ENCODE data around the gene NDST1.

The NDST1 gene

GRCh38 chr5:150489360-150490295 lies 18.3 kb upstream of the NDST1 start:
- DNase-seq, result peak; percentile 40

DNA sequence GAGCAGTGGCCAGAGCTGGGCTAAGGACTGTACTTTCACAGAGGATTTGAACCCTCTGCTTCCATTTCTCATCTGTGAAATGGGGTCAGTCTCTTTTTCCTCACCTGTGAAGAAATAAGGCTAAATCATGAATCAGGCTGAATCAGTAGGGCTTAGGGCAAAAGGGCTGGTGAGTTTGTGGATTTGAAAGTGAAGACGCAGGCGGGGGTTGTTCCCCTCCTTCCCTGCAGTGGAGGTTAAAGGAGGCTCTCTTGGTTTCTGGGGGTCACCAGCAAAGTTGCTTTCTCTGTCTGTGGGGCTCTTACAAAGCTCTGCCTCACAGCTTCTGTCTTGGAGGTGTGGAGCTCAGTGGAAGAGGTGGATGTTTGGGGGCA lies 17.6 kb upstream of the NDST1 start:
- DNase-seq, result no peak

DNA sequence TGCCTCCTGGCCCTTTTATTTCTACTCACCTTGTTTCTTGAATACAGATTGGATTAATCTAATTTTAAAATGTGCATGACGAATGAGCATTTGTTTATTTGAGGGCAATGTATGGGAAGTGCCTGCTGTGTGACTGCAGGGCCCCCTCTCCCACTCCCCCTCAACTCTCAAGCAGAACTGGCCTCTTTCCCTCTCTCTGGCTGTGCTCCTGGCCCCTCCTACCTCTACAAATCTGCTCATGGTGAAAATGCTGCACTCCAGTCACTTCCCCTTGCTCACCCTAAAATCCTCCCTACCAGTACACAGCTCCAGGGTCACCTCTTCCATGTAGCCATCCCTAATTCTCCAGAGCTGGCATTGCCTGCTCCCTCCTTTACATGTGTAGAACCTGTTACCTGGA lies 17.2 kb upstream of the NDST1 start:
- no peak for DNase-seq

- DNase-seq, result no peak
Measured at GRCh38 chr5:150491876-150492275, 16.1 kb upstream of the NDST1 start.

DNA sequence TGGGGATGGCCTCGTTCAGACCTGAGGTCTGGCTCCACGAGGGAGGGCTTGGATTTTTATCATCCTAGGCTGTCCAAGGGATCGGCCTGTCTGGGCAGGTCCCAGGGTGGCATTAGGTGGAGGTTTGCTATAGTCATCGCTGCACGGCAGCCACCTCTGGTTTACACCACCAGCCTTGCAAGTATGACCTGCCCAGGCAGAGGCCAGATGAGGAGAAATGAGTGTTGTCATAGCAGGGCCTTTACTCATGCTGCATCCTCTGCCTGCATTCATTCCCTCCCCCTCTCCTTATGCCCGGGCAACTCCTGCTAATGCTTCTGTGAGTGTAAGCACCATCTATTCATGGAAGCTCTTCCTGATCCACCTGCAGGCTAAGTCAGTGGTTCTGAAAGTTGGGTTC lies 15.3 kb upstream of the NDST1 start:
- DNase-seq, result peak; percentile 60

DNA sequence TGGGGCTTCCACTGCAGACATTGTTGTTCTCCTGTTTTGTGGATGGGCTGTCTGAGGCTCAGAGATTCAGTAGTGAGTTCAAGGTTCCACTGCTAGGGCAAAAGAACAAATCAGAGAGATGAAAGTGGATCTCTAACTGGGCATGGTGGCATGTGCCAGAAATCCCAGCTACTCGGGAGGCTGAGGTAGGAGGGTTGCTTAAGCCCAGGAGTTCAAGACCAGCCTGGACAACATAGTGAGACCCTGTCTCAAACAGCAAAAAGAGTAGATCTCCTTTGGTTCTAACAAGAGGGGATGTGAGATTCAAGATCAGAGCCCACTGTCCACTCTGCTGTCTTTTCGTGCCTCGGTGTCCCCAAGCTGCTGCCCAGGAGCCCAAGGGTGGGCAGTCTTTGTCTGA lies 11.8 kb upstream of the NDST1 start:
- DNase-seq, result no peak

- no peak for DNase-seq
Measured at GRCh38 chr5:150496534-150496933, 11.4 kb upstream of the NDST1 start.

- DNase-seq, result peak; percentile 92
Measured at GRCh38 chr5:150497274-150497988, 10.5 kb upstream of the NDST1 start.

GRCh38 chr5:150497989-150498317 lies 10.0 kb upstream of the NDST1 start:
- no peak for DNase-seq

GRCh38 chr5:150498501-150498900 lies 9.4 kb upstream of the NDST1 start:
- DNase-seq, result no peak

DNA sequence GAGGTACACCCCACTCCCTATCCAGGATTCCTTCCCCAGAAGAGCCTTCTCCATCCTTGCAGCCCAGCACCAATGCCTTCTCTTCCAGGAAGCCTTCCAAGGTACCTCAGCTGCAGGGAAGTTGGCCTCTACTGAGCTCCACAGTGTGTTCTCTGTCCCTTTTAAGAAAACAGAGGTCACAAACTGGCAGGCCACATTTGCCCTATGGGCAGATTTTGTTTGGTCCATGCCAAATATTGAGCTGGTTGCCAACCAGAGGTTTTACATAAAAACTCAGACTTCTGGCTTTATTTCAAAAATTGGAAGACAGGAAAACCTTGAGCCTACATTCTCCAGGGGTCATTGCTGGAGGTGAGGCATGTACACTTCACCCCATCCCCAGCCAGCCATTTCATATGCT lies 9.0 kb upstream of the NDST1 start:
- DNase-seq, result no peak

GRCh38 chr5:150499437-150499956 lies 8.4 kb upstream of the NDST1 start:
- no peak for DNase-seq

DNA sequence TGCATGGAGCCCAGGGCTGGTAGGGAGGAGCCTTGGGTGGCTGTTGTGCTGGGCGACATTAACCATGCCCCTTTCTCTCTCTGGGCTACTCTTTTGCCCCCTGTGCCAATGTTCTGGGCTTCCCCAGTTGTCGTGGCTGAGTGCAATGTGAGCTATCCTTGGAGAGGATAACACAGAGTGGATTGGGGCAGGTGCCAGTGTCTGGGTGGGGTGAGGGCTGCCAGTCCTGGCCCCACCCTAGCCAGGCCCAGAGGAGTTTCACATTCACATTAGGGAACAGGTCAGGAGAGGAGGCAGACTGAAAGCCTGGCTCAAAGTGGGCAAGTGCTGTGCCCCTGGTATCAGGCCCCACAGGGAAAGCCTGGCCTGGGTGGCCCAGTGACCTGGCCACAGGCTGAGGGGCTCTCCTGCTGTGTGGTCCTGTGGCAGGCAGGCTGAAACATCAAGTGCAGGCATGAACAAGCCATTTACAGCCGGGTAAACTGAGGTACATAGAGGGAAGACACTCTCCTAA lies 7.5 kb upstream of the NDST1 start:
- DNase-seq, result no peak

GRCh38 chr5:150500905-150501304 lies 7.0 kb upstream of the NDST1 start:
- no peak for DNase-seq

DNA sequence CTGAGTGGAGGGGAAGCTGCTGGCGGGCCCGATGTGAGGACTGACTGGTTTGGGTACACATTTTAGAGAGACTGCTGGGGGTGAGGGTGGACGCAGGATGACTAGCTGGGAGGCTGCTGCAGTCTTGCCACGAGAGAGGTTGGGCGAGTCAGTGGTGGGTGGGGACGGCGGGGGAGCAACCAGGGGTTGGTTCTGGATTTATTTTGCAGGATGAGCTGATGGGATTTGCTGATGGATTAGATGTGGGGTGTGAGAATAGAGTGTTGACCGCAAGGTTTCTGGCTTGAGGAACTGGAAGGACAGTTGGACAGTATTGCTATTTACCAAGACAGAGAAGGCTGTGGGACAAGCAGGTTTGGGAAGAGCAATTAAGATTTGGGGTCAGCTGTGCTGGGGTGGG lies 5.8 kb upstream of the NDST1 start:
- peak; percentile 41 for DNase-seq

GRCh38 chr5:150502847-150503246 lies 5.1 kb upstream of the NDST1 start:
- DNase-seq, result no peak

DNA sequence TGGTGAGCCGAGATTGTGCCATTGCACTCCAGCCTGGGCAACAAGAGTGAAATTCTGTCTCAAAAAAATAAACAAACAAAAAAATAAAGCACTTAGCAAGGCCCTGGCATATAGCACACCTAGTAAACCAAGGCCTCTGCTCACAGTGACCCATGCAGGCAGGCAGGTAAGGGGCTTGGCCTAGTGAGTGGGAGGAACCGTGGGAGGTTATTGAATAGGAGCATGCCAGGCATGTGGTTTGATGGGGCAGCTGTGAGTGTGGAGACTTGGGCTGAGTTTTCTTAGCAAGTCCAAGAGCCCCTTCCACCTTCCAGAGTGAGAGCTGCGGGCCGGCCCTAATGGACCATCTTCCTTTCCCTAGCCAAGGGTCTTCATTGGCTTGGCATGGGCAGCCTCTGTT lies 4.5 kb upstream of the NDST1 start:
- no peak for DNase-seq

GRCh38 chr5:150503977-150504620 lies 3.8 kb upstream of the NDST1 start:
- no peak for DNase-seq

- peak; percentile 41 for DNase-seq
Measured at GRCh38 chr5:150505041-150505511, 2.9 kb upstream of the NDST1 start.

DNA sequence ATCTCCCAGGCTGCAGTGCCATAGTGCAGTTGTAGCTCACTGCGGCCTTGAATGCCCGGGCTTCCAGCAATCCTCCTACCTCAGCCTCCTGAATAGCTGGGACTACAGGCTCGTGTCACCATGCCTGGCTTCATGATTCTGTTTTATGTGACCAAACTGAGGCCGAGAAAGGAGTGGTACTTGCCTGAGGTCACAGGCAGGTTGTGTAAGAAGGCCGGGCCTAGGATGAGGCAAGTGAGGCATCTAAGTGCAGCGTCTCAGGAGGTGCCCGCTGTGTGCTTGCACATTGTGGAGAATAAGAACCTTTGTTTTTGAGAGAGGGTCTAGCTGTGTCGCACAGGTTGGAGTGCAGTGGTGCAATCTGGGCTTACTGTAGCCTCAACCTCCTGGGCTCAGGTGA lies 2.1 kb upstream of the NDST1 start:
- no peak for DNase-seq

DNA sequence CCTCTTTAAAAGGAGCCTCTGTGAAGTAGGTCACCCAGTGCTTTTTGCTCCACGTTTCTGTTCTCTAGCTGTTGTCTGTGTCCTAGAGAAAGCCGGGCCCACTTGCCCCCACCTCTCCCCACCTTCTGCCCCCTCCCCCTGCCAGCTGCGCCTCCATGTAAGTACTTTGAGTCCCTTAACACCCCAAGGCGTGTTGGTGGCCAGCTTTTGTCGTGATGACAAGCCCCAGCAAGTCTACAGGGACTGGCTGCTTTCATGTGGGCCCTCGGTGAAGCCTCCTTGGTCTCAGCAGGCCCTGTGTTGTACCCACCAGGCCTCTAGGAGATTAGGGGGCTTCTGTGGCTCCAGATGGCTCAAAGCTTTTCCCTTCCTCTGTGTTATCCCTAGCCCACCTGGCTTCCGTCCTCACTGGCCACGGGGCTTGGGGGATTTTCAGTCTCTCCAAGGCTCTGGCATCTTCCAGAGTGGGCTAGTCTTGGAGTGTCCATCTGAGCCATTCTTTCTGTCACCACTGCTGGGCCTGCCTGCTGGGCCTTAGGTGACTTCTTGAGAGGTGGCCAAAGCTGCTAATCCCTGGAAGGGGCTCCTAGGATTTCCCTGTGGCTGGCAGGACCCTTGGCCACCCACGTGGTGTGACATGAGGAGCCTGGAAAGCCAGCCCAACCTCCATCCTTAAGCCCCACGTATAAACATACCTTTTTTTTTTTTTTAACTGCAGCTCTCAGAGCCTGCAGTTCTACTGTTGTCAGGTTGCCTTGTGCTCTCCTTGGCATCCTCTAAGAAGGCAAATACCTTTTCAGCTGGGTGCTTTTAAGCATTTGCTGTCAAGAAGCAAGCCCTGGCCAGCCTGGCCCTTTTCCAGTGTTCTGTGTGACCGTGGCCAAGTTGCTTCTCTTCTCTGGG lies 1.1 kb upstream of the NDST1 start:
- no peak for DNase-seq

- no peak for DNase-seq
Measured at GRCh38 chr5:150508277-150508640, 328 bp downstream of the NDST1 start.
